Mesenteric fat pad (tissue), 1 donor: ENCODE data around the gene TBX21. TPM values are rescaled to one million over a fixed set of nuclear protein-coding genes. Genes with fewer than 3 reads are reported as not detected.
A peak's percentile ranks its signal among the peaks of the same experiment; 100 is the strongest.
"Not testable (repeated sequence)": the region's sequence is repeated elsewhere in the genome, so short reads cannot be mapped to it uniquely, and the experiment has no call there.

Source experiments
- DNase-seq: peaks from one replicate; pipeline ENCODE4 v3.0.0-alpha.2; 2020; ENCODE audit warnings: low spot score
- total RNA-seq: library from RNA; stranded (reverse); fragmentation: NEBNext Ultra II Directional; extraction: Animal tissue kit (Norgen Biotek cat#: 25700); gene quantifications from one replicate; pipeline ENCODE4 v1.2.1, GENCODE V29; 2021
- donor health status: DM: yes; HTN: yes; CAD: no.

The TBX21 gene
- total RNA-seq, 1 donor from 2014 or later = 0.35 TPM

DNA sequence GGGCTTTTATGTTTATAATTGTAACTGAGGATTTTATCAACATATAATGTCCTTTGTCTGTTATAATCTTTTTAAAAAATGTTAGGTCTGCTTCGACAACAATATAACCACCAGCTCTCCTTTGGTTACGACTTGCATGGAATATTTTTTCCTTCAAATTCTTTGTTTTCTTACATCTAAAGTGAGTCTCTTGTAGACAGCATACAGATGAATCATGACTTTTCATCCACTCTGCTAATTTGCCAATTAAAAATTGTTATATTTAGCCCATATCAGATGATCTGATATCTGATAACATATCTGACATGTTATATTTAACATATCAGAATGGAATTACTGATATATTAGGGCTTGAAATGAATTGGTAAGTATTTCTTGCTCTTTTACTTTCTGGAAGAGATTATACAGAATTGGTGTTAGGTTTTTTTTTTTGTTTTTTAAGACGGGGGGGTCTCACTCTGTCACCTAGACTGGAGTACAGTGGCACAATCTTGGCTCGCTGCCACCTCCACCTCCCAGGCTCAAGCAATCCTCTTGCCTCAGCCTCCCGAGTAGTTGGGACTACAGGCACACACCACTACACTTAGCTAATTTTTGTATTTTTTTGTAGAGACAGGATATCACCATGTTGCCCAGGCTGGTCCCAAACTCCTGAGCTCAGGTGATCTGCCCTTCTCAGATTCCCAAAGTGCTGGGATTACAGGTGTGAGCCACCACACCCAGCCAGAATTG lies 27.5 kb downstream of the TBX21 start:
- peak; percentile 74 for DNase-seq

DNA sequence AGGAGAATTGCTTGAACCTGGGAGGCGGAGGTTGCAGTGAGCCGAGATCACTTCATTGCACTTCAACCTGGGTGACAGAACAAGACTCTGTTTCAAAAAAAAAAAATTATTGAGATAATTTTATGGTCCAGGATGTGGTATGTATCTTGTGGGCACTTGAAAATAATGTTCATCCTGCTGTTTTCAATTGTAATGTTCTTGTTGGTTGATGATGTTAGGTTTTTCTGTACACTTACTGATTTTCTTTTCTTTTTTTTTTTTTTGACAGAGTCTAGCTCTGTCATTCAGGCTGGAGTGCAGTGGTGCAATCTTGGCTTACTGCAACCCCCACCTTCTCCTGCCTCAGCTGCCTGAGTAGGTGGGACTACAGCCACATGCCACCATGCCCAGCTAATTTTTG lies 29.7 kb downstream of the TBX21 start:
- no peak for DNase-seq

DNA sequence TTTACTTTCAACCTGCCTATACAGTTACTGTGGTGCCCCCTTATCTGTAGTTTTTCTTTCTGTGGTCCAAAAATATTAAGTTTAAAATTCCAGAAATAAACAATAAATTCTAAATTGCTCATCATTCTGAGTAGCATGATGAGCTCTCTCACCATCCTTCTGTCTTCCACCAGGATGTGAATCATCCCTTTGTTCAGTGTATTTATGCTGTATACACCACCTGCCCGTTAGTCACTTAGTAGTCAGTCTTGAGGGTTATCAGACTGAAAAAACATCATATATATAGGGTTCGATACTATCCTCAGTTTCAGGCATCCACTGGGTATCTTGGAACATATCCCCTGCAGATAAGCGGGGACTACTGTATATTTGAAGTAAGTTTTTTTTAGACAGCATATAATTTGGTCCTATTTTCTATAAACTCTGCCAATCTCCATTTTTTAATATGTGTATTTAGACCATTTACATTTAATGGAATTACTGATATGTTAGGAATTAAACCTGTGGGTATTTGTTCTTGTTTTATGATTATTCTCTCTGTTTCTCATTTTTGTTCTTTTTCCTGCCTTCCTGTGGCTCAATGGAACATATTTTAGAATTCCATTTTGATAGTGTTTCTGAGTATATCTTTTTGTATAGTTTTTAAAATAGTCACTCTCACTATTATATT lies 31.0 kb downstream of the TBX21 start:
- DNase-seq = no peak

DNA sequence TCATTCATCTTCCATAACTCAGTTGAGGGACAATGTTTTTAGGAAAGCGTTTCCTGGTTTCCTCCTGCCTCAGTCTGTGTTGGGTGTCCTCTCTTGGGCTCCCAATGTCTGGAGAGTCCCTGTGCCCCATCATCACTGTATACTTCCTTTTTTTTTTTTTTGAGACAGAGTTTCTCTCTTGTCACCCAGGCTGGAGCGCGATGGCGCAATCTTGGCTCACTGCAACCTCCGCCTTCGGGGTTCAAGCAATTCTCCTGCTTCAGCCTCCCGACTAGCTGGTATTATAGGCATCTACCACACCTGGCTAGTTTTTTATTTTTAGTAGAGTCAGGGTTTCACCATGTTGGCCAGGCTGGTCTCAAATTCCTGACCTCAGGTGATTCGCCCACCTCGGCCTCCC lies 40.6 kb downstream of the TBX21 start:
- DNase-seq = not testable (repeated sequence)

DNA sequence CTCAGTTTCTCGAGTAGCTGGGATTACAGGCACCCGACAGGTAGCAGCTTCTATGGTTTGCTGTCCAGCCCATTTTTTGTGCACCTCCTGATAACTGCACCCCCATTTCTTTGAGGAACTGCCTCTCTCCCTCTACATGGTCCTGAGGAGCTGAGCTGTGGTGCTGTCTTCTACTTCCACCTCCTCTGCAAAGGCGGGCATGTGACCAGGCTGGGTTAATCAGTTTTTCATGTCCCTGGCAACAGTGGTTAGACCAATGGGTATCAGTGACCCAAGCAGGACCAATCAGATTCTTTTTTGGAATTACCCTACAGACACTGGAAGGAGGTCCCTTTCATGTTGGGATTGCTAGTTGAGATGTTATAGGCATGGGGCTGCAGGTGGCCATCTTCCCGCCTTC lies 41.3 kb downstream of the TBX21 start:
- DNase-seq = no peak

DNA sequence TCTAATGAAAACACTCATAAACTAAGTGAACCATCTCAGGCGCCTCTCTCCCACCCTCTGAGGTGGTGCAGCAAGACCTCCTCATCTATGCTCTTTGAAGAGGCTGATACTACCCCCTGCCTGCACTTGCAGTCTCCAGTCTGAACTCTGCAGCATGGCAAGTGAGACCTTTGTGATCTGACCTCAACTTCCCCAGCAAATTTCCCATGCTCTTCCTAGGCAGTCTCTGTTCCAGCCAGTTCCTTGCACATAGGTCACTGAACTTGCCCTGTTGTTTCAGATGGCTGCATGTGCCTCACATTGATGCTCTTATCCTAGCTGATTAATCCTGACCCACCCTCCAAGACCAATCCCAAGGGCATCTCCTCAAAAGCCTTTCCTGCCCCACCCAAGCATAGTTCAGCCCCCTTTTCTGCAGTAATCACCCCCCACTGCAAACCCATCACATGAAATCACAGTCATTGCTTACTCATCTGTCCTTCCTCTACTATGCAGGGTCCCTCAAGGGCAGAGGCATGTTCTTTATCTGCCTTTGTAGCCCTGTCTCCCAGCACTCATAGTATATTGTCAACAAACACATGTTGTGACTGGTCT lies 42.0 kb downstream of the TBX21 start:
- no peak for DNase-seq

DNA sequence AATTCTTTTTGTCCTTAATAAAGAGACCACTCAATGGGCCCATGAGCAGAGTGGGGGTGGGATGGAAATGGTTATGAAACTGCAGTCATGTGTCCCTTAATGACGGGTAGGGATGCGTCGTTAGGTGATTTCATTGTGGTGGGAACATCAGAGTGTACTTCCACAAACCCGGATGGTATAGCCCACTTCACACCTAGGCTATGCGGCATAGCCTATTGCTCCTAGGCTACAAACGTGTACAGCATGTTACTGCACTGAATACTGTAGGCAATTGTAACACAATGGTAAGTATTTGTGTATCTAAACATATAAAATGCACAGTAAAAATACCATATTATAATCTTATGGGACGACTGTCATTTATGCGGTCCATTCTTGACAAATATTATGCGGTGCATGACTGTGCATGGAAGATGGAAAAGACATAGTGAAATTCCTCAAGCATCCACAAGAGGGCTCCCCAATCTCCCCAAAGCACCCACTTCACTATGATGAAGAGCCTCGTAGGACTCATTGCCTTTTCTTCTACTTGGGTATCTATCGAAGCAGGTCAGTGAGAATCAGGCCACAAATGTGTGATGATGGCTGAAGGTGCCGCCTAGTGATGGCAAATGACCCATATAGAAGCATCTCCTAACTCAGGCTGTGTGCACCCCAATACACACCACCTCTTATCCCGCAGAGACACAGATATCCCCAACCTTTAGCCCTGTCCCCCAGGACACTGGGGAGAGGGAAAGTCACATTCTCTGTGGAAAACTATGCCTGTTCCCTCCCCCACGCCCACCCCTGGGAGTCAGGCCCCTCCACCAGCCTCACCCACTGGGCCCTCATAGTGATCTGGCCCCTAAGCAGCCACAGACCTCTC lies 43.5 kb downstream of the TBX21 start:
- DNase-seq = no peak

DNA sequence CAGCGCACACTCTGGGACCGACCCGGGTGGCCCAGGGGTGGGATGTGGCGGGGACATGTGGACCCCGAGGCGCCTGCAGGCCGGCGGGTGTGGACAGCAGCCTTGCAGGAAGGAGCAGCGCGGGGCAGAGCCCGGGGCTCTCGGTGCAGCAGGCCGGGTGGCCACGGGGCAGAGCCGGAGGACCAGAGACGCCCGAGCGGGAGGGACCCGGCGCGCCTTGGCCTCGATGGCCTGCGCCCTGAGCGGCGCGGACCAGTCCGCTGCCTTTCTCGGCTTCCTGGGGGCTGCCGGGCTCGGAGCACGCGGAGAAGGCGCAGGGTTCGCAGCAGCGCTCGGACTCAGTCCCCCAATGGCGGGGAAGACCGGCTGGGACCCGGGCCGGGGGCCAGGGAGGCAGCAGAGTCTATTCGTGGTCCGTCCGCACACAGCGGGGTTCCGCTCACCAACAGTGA lies 45.2 kb downstream of the TBX21 start:
- DNase-seq = no peak

DNA sequence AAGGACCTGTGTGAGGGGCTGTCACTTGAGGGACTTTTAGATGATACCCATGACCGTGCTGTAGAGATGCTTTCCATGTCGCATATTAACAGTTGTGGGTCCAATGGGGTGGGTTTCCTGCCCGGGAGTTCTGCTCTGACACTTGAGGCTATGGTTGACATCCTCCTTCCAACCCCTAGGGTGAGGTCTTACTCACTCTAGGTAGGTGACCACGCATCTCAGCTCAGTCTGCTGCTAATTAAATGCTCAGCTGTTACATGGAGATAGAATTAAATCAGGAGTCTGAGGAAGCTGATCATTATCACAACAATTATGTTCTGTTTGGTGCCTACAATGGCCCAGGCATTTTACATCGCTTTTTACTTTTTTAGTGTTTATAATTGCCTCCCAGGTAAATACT lies 48.4 kb downstream of the TBX21 start:
- DNase-seq = no peak

DNA sequence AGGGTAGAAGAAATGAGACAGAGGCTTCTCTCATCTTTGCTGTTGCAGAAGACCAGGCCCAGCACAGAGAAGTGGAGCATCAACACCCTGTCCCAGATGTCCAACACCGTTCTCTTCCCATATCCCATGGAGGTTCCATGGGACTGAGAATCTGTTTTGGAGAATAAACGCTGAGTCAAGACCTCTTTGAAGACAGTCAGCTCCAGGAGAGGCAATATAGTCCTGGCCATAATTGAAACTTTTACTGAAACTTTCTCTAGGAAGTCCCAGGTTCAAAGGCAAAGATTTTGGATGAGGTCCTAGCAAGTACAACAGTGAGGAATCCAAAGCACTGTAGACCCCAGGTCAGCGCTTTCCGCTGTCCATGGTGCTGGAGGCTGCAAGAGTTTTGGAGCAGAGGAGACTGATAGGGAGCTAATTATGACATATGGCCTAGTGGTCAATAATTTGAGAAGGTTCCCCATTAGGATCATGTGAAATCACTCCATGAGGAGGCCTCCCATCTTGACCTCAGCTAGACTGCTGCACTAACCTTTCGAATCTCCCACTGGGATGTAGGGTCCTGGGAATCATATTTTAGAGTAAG lies 52.6 kb downstream of the TBX21 start:
- DNase-seq = peak; percentile 2

DNA sequence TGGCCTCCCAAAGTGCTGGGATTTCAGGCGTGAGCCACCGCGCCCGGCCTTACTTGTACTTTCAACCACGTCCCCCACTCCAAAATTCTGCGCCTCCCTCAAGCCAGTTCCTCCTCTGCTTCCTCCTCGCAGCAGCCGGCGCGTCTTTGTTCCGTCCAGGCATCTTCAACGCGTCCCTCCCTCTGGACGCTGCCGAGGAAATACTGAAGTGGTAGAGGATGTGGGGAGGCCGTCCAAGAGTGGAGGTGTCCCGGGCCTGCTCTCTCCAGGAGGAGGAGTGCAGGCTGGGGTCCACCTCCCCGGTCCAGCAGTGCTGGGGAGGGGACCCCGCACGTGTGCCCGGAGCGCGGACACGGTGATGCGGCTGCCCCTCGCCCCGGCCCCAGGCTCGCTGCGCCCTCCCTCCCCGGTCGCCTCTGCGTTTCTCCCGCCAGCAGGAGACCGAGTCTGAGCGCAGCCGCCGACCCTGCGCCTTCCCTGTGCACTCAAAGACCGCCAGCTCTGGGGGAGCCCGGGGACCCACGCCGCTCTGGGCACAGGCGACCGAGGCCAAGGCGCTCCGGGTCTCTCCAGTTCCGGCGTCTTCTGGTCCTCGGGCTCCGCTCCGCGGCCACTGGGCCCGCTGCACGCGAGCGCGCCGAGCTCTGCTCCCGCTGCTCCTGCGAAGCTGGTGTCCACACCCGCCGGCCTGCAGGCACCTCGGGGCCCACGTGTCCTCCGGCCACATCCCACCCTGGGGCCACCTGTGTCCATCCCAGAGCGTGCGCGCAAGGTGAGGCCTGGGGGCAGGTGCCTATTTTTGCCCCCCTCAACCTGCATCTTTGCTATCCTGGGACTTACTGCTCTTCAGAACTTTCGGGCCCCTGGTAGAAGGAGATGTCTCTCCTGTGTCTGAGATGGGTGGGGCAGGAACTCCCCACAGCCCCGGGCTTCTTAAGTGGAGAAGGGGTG lies 56.9 kb downstream of the TBX21 start:
- DNase-seq = peak; percentile 89

DNA sequence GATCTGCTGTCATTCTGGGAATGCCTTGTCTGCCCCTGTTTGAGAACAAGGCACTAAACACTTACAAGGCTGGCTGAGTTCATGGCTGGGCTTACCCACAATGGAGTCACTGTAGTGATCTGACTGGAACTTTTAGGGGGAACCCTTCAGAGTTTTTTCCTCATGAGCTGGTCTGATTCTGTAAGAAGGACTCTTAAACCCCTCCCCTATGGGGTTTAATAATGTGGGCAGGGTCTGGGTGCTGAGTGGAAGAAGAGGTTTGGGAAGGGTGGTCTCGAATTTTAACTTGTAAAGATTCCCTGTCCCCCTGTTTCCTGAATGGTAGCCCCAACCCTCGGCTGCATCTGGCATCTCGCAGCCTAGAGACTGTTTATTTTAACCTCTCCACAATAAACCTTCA lies 58.0 kb downstream of the TBX21 start:
- DNase-seq = peak; percentile 37

DNA sequence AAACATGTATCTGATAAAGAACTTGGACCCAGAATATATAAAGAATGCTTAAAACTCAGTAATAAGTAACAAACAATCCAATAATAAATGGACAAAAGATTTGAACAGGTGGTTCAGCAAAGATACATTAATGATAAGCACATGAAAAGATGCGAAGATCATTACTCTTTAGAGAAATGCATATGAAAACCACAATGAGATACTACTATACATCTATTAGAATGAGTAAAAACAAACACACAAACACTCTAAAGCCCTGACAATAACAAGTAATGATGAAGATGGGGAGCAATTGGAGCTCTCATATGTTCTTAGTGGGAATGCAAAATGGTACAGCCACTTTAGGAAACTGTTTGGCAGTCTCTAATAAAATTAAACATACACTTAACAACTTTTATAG lies 59.4 kb downstream of the TBX21 start:
- DNase-seq = no peak

DNA sequence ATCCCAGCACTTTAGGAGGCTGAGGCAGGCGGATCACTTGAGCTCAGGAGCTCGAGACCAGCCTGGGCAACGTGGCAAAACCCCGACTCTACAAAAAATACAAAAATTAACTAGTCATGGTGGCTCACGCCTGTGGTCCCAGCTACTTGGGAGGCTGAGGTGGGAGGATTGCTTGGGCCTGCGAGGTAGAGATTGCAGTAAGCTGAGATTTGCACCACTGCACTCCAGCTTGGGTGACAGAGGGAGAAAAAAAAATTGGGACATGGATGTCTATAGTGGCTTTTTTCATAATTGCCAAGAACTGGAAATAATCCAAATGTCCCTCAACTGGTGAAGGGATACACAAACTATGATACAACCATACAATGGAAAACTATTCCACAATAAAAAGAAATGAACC lies 59.9 kb downstream of the TBX21 start:
- DNase-seq = peak; percentile 53

Other genes starting within 250 kb of the TBX21 start
- gene NPEPPS, start 202.1 kb upstream of the TBX21 start, total RNA-seq = 106 TPM
- 276 TPM for gene KPNB1, start 83.3 kb upstream of the TBX21 start, total RNA-seq
- 21.7 TPM for gene TBKBP1, start 39.1 kb upstream of the TBX21 start, total RNA-seq
- 5.1 TPM for gene OSBPL7, start 88.6 kb downstream of the TBX21 start, total RNA-seq
- gene MRPL10, start 98.3 kb downstream of the TBX21 start, total RNA-seq = 33.5 TPM
- gene LRRC46, start 98.4 kb downstream of the TBX21 start, total RNA-seq = not detected
- gene SCRN2, start 108.0 kb downstream of the TBX21 start, total RNA-seq = 70.6 TPM
- gene SP6, start 117.9 kb downstream of the TBX21 start, total RNA-seq = 1.9 TPM
- 12.7 TPM for gene SP2, start 163.0 kb downstream of the TBX21 start, total RNA-seq
- 28.2 TPM for gene PNPO, start 208.3 kb downstream of the TBX21 start, total RNA-seq
- gene PRR15L, start 224.6 kb downstream of the TBX21 start, total RNA-seq = not detected
- gene CDK5RAP3, start 237.9 kb downstream of the TBX21 start, total RNA-seq = 105 TPM